GM21515 (cell line): ENCODE measurements around the gene ZNF726.
"Not testable (repeated sequence)": the region's sequence is repeated elsewhere in the genome, so short reads cannot be mapped to it uniquely, and the experiment has no call there.

ENCODE experiments used
- ATAC-seq: cut with Tn5 transposase; IDR thresholded peaks from one replicate; pipeline ENCODE4 v1.9.1; 2021; ENCODE audit not compliant: unreplicated experiment

The ZNF726 gene

DNA sequence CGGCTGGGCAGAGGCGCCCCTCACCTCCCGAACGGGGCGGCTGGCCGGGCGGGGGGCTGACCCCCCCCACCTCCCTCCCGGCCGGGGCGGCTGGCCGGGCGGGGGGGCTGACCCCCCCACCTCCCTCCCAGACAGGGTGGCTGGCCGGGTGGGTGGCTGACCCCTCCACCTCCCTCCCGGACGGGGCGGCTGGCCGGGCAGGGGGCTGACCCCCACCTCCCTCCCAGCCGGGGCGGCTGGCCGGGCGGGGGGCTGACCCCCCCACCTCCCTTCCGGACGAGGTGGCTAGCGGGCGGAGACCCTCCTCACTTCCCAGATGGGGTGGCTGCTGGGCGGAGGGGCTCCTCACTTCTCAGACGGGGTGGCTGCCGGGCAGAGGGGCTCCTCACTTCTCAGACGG lies 22.3 kb downstream of the ZNF726 start:
- ATAC-seq, result not testable (repeated sequence)

- no peak for ATAC-seq
Measured at GRCh38 chr19:23943411-23943810, 28.7 kb downstream of the ZNF726 start.

- ATAC-seq, result no peak
Measured at GRCh38 chr19:23946569-23946968, 31.9 kb downstream of the ZNF726 start.

DNA sequence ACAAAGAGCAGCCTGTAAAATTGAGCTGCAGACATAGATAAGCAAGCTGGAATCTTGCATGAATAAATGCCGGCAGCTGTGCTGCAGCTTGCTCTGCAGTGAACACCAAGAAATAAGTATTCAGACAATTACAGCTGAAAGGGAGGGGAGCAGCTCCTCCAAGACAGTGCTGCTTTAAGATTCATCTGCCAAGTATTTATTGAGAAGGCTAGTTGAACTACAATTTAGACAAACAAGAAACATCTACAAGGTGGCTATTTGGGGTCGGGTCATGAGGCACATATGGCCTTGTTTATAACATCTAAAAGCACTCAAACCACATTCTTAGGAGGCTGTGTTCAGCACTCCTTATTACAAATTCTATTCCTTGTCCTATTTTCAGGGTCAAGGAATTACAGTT lies 34.9 kb downstream of the ZNF726 start:
- no peak for ATAC-seq

GRCh38 chr19:23956051-23956450 lies 41.4 kb downstream of the ZNF726 start:
- ATAC-seq, result no peak

- ATAC-seq, result no peak
Measured at GRCh38 chr19:23957660-23958281, 43.1 kb downstream of the ZNF726 start.

DNA sequence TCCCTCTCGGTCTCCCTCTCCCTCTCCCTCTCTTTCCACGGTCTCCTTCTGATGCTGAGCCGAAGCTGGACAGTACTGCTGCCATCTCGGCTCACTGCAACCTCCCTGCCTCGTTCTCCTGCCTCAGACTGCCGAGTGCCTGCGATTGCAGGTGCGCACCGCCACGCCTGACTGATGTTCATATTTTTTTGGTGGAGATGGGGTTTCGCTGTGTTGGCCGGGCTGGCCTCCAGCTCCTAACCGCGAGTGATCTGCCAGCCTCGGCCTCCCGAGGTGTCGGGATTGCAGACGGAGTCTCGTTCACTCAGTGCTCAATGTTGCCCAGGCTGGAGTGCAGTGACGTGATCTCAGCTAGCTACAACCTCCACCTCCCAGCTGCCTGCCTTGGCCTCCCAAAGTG lies 48.7 kb downstream of the ZNF726 start:
- not testable (repeated sequence) for ATAC-seq

- not testable (repeated sequence) for ATAC-seq
Measured at GRCh38 chr19:23963881-23964280, 49.2 kb downstream of the ZNF726 start.

- ATAC-seq, result not testable (repeated sequence)
Measured at GRCh38 chr19:23964334-23964733, 49.6 kb downstream of the ZNF726 start.

DNA sequence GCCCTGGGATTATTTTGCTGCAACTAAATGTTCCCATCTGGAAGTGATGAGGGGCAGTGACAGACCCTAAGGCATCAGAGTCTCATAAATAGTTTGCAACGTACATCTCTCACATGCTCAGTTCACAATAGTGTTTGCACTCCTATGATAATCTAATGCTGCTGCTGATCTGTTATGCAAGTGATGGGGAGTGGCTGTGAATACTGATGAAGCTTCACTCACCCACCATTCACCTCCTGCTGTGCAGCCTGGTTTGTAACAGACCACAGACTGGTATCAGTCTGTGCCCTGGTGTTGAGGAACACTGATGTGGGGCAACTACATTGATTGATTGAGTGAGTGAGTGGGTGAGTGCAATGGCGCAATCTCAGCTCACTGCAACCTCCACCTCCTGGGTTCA lies 54.9 kb downstream of the ZNF726 start:
- ATAC-seq, result no peak

DNA sequence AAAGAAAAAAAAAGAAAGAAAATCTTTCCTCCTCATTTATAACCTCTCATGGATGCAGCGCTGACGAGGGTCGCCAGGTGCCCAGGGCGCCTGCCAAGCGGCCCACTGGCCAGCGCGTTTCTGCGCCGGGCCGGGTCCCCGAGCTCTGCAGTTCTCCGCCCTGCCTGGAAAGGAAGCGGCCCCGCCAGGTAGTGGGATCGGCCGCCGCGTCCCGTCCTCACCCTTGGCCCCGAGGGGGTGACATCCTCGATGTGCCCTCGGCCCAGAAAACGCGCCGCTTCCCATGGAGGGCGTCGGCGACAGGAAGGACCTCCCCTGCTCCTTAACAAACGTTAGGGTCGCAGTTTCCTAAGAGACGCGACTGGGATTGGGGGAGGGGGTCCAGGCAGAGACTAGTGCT lies 56.9 kb downstream of the ZNF726 start:
- ATAC-seq, result no peak

- ATAC-seq, result no peak
Measured at GRCh38 chr19:23972161-23972560, 57.5 kb downstream of the ZNF726 start.

GRCh38 chr19:23974941-23975340 lies 60.3 kb downstream of the ZNF726 start:
- ATAC-seq, result no peak

GRCh38 chr19:23976631-23977030 lies 61.9 kb downstream of the ZNF726 start:
- ATAC-seq, result not testable (repeated sequence)

- ATAC-seq, result not testable (repeated sequence)
Measured at GRCh38 chr19:23977256-23977655, 62.6 kb downstream of the ZNF726 start.

GRCh38 chr19:23978068-23978467 lies 63.4 kb downstream of the ZNF726 start:
- no peak for ATAC-seq

- no peak for ATAC-seq
Measured at GRCh38 chr19:23980805-23981204, 66.1 kb downstream of the ZNF726 start.

GRCh38 chr19:23981863-23982262 lies 67.2 kb downstream of the ZNF726 start:
- no peak for ATAC-seq

GRCh38 chr19:23983406-23983805 lies 68.7 kb downstream of the ZNF726 start:
- ATAC-seq, result no peak
